Vagina (tissue), 2 donors: ENCODE data around the gene RSPH10B2.
A peak's percentile ranks its signal among the peaks of the same experiment; 100 is the strongest.

ENCODE experiments used
- POLR2AphosphoS5 ChIP-seq, 2 donors: sonication (generic); formaldehyde crosslinking; IDR thresholded peaks; one replicate each; pipeline ENCODE4 v1.9.0; 2017; ENCODE audit warnings: antibody characterized with exemption in 2 of 2, mild to moderate bottlenecking in 2 of 2, low read depth in 1 of 2; ENCODE audit not compliant: insufficient read depth in 1 of 2
- TF ChIP-seq, protein P1 (sequence below), 3 experiments: fragments of 450-650 bp in 2 of 3; fragments of 200-600 bp in 1 of 3; sonication (generic) in 1 of 3; IDR thresholded peaks; one replicate each; pipeline ENCODE4 v1.5.1; 2017 to 2019; ENCODE audit warnings: antibody characterized with exemption in 3 of 3, mild to moderate bottlenecking in 2 of 3, moderate library complexity in 2 of 3

DNA sequence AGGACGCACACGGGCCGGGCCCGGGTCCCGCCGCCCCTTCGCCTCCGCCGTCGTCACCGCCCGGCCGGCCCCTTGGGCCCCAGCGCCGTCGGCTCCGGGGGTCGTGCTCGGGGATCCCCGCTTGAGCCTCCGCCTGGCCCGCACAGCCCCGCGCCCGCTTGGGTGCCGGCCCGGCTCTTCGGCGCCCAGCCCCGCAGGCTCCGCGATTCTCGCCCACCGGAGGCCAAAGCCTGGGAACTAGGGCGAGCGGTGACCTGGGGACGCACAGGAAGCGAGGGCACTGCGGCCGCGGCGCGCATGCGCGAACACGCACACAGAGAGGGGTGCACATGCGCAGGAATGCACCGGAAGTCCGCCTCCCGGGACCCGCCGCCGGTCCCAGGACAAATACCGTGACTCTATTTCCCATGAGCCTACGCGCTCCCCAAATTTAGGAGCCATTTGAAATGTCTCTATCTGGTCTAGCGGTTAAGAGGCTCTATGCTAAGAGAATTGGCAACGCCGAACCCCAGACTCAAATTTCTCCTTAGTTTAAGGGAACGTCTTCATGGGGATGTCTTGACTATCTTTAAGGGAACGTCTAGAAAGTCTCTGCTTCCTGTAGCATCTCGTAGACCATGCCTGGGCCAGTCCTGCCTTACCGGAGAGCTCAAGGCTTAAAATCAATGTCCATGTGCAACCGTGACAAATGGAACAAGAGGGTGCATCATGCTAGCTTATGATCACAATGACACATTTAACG lies 47.1 kb upstream of the RSPH10B2 start, which contains the start of gene ZNF12:
- TF ChIP-seq, protein P1, sequence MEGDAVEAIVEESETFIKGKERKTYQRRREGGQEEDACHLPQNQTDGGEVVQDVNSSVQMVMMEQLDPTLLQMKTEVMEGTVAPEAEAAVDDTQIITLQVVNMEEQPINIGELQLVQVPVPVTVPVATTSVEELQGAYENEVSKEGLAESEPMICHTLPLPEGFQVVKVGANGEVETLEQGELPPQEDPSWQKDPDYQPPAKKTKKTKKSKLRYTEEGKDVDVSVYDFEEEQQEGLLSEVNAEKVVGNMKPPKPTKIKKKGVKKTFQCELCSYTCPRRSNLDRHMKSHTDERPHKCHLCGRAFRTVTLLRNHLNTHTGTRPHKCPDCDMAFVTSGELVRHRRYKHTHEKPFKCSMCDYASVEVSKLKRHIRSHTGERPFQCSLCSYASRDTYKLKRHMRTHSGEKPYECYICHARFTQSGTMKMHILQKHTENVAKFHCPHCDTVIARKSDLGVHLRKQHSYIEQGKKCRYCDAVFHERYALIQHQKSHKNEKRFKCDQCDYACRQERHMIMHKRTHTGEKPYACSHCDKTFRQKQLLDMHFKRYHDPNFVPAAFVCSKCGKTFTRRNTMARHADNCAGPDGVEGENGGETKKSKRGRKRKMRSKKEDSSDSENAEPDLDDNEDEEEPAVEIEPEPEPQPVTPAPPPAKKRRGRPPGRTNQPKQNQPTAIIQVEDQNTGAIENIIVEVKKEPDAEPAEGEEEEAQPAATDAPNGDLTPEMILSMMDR (IDR thresholded peaks at IDR 0.05), result no peak
- TF ChIP-seq POLR2AphosphoS5 (IDR thresholded peaks at IDR 0.05; ENCODE audit: insufficient read depth in 1 of 2, low read depth in 1 of 2), result peak; percentile 89 to 98
